Upper lobe of left lung (tissue), 6 donors: ENCODE results near the gene ITPR2. TPM values are rescaled to one million over a fixed set of nuclear protein-coding genes. Genes with fewer than 3 reads are reported as not detected.

ENCODE experiments used
- ATAC-seq, 2 donors: fragments of 200-7000 bp; cut with Tn5 transposase; one replicate each; pipeline ENCODE4 v1.9.1; 2022; ENCODE audit warnings: mild to moderate bottlenecking in 2 of 2, moderate library complexity in 2 of 2; ENCODE audit not compliant: low FRiP score in 2 of 2
- DNase-seq, 2 donors: peaks; one replicate each; pipeline ENCODE4 v3.0.0-alpha.2; 2019 to 2020
- H3K27ac ChIP-seq, 4 donors: fragments of 200-600 bp; sonication (generic); one replicate each; pipeline ENCODE4 v1.5.1; 2016 to 2019
- H3K27me3 ChIP-seq, 4 donors: fragments of 200-600 bp; sonication (generic); one replicate each; pipeline ENCODE4 v1.5.1; 2017 to 2019
- H3K36me3 ChIP-seq, 4 donors: fragments of 200-600 bp; sonication (generic); one replicate each; pipeline ENCODE4 v1.5.1; 2016 to 2019
- H3K4me1 ChIP-seq, 4 donors: fragments of 200-600 bp; sonication (generic); one replicate each; pipeline ENCODE4 v1.5.1; 2018 to 2019
- H3K4me3 ChIP-seq, 4 donors: fragments of 200-600 bp; sonication (generic); one replicate each; pipeline ENCODE4 v1.5.1; 2017 to 2019; ENCODE audit warnings: mild to moderate bottlenecking in 2 of 4, moderate library complexity in 1 of 4
- H3K9me3 ChIP-seq, 4 donors: fragments of 200-600 bp; sonication (generic); one replicate each; pipeline ENCODE4 v1.5.1; 2018 to 2019
- CTCF ChIP-seq, 6 experiments: fragments of 450-650 bp in 4 of 6; fragments of 200-600 bp in 2 of 6; sonication (generic) in 2 of 6; IDR thresholded peaks; one replicate each; pipeline ENCODE4 v1.5.1; 2016 to 2019; ENCODE audit warnings: antibody characterized with exemption in 6 of 6
- EP300 ChIP-seq, 4 donors: sonication (generic); formaldehyde crosslinking; IDR thresholded peaks; one replicate each; pipeline ENCODE4 v1.5.1; 2017; ENCODE audit warnings: antibody characterized with exemption in 4 of 4, control low read depth in 2 of 4
- POLR2A ChIP-seq, 4 donors: fragments of 450-650 bp; IDR thresholded peaks; one replicate each; pipeline ENCODE4 v1.5.1; 2016 to 2017; ENCODE audit warnings: antibody characterized with exemption in 4 of 4, mild to moderate bottlenecking in 2 of 4
- POLR2AphosphoS5 ChIP-seq, 2 donors: sonication (generic); formaldehyde crosslinking; IDR thresholded peaks; one replicate each; pipeline ENCODE4 v1.5.1; 2017; ENCODE audit warnings: antibody characterized with exemption in 2 of 2
- WGBS, 2 donors: methylation state at CpG; one replicate each; pipeline ENCODE4 v1.1.5; 2017 to 2018; 5-methylcytosine and 5-hydroxymethylcytosine counted together
- total RNA-seq, 6 donors: library from RNA; depleted of rRNA in 4 of 6; stranded (reverse); fragments of >200 nt in 4 of 6; gene quantifications; one replicate each; pipeline versions ENCODE4 v1.1.0 to v1.2.1, GENCODE V29; 2016 to 2021
- donor health status: DM: no; HTN: no; CAD: no; lungs with moderate emphysema.
- donor health status: DM: no; HTN: yes; CAD: no; lungs with severe emphysema.

The ITPR2 gene
- total RNA-seq, 6 donors from 2014 or later = 35.5 to 115 (median 45.0) TPM

GRCh38 chr12:26492406-26492805 is 340.6 kb downstream of the ITPR2 start:
- Histone ChIP-seq H3K36me3 (peaks cover 0 to 6% (median 3%) of the 10 kb centered on the region in 4 donors), H3K27me3 (no peaks in the 10 kb centered on the region), H3K9me3 (no peaks in the 10 kb centered on the region), H3K27ac (no peak overlapping the region), H3K4me1 (no peaks in the 10 kb centered on the region), H3K4me3 (no peak overlapping the region)
- DNase-seq (no peak), ATAC-seq (no peak)
- TF ChIP-seq CTCF (IDR thresholded peaks at IDR 0.05) = no peak
- TF ChIP-seq POLR2A (IDR thresholded peaks at IDR 0.05) = no peak
- no peak for TF ChIP-seq POLR2AphosphoS5 (IDR thresholded peaks at IDR 0.05)
- no peak for TF ChIP-seq EP300 (IDR thresholded peaks at IDR 0.05)
- 91 to 96% methylated on average over 1 of the region's 1 CpG for WGBS, 2 donors

- no peaks in the 10 kb centered on the region for H3K9me3 ChIP-seq
- DNase-seq (no peak), ATAC-seq (no peak)
- H3K36me3 ChIP-seq = peaks cover 0 to 10% (median 5%) of the 10 kb centered on the region in 4 donors
- no peak overlapping the region for H3K27ac ChIP-seq
- WGBS, 2 donors = 91 to 93% methylated on average over 2 of the region's 2 CpGs
- TF ChIP-seq POLR2A (IDR thresholded peaks at IDR 0.05) (no peak), EP300 (IDR thresholded peaks at IDR 0.05) (no peak), POLR2AphosphoS5 (IDR thresholded peaks at IDR 0.05) (no peak), CTCF (IDR thresholded peaks at IDR 0.05) (no peak)
- H3K4me3 ChIP-seq = no peak overlapping the region
- H3K4me1 ChIP-seq = no peaks in the 10 kb centered on the region
- no peaks in the 10 kb centered on the region for H3K27me3 ChIP-seq
Measured at GRCh38 chr12:26489908-26490307, 343.1 kb downstream of the ITPR2 start.

DNA sequence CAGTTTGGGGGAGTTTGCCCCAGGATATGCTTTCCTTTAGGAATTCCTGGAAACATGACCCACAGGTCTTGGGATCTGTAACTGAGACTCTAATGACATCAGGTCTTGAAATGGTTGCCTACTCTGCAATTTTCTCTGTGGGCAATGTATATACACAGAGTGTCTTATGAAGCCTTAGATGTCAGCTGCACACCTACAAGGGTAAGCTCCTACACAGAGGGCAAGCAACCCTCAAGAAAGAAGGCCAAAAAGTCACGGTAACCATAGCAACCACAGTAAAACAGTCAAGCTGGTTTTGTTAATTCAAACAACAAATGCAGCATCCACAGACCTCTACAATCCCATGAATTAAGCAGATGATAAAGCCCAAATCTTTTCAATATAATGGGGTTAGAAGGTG is 344.6 kb downstream of the ITPR2 start:
- Histone ChIP-seq H3K36me3 (peaks cover 0 to 12% (median 4%) of the 10 kb centered on the region in 4 donors), H3K27me3 (no peaks in the 10 kb centered on the region), H3K4me3 (no peak overlapping the region), H3K9me3 (no peaks in the 10 kb centered on the region), H3K27ac (no peak overlapping the region), H3K4me1 (no peaks in the 10 kb centered on the region)
- WGBS, 2 donors = 80 to 85% methylated on average over 1 of the region's 1 CpG
- DNase-seq (no peak), ATAC-seq (no peak)
- TF ChIP-seq CTCF (IDR thresholded peaks at IDR 0.05) (no peak), POLR2A (IDR thresholded peaks at IDR 0.05) (no peak), POLR2AphosphoS5 (IDR thresholded peaks at IDR 0.05) (no peak), EP300 (IDR thresholded peaks at IDR 0.05) (no peak)

- DNase-seq (peak in 1 of 2 donors; percentile 39), ATAC-seq (peak; percentile 67 to 73)
- Histone ChIP-seq H3K4me3 (no peak overlapping the region), H3K9me3 (no peaks in the 10 kb centered on the region), H3K27ac (no peak overlapping the region), H3K27me3 (no peaks in the 10 kb centered on the region), H3K36me3 (peaks cover 0 to 18% (median 4%) of the 10 kb centered on the region in 4 donors), H3K4me1 (no peaks in the 10 kb centered on the region)
- WGBS, 2 donors = 52 to 67% methylated on average over 1 of the region's 1 CpG
- TF ChIP-seq POLR2A (IDR thresholded peaks at IDR 0.05) = no peak
- TF ChIP-seq EP300 (IDR thresholded peaks at IDR 0.05) = no peak
- no peak for TF ChIP-seq POLR2AphosphoS5 (IDR thresholded peaks at IDR 0.05)
- no peak for TF ChIP-seq CTCF (IDR thresholded peaks at IDR 0.05)
Measured at GRCh38 chr12:26473291-26473690, 359.7 kb downstream of the ITPR2 start.

DNA sequence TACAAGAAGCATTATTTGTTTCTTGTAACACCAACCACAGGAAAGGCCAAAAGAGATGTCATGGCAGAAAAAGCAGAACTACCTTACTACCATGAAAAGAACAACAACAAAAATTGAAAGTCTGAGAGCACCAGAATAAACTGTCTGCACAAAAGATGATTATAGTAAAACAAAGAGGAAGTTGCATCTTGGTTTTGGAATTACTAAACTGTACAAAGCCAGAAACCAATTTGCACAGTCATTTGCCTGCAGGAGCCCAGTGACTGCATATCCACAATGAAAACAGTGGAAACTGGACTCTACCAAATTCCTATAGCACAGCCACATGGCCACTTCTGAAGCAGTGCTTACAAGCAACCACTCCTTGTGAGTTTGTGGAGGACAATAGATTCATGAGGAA is 361.4 kb downstream of the ITPR2 start:
- Histone ChIP-seq H3K27me3 (no peaks in the 10 kb centered on the region), H3K4me3 (no peak overlapping the region), H3K27ac (peak overlapping the region in 3 of 4 donors; percentile 39 to 61 (median 58)), H3K4me1 (no peaks in the 10 kb centered on the region), H3K9me3 (no peaks in the 10 kb centered on the region), H3K36me3 (peaks cover 0 to 18% (median 4%) of the 10 kb centered on the region in 4 donors)
- peak; percentile 67 to 74 for ATAC-seq
- TF ChIP-seq POLR2AphosphoS5 (IDR thresholded peaks at IDR 0.05) (peak in 1 of 2 donors; percentile 15), POLR2A (IDR thresholded peaks at IDR 0.05) (no peak), CTCF (IDR thresholded peaks at IDR 0.05) (no peak), EP300 (IDR thresholded peaks at IDR 0.05) (peak in 1 of 4 donors; percentile 10)
- peak in 1 of 2 donors; percentile 37 for DNase-seq
